BLaER1 (cell line): ENCODE data around the gene NCKAP5.

Experiments
- H3K27ac ChIP-seq: shearing (Covaris generic); formaldehyde crosslinking; 2 replicates; pipeline ENCODE4 v1.8.1; 2022
- H3K27me3 ChIP-seq: shearing (Covaris generic); formaldehyde crosslinking; 2 replicates; pipeline ENCODE4 v1.8.1; 2022
- H3K36me3 ChIP-seq: shearing (Covaris generic); formaldehyde crosslinking; 2 replicates; pipeline ENCODE4 v1.8.1; 2022
- H3K4me1 ChIP-seq: shearing (Covaris generic); formaldehyde crosslinking; 2 replicates; pipeline ENCODE4 v1.8.1; 2022
- H3K4me2 ChIP-seq: shearing (Covaris generic); formaldehyde crosslinking; 2 replicates; pipeline ENCODE4 v1.8.1; 2022
- H3K4me3 ChIP-seq: shearing (Covaris generic); formaldehyde crosslinking; 2 replicates; pipeline ENCODE4 v1.8.1; 2022
- H3K9ac ChIP-seq: shearing (Covaris generic); formaldehyde crosslinking; 2 replicates; pipeline ENCODE4 v1.8.1; 2022
- H3K9me3 ChIP-seq: shearing (Covaris generic); formaldehyde crosslinking; 2 replicates; pipeline ENCODE4 v1.8.1; 2022
- H4K20me1 ChIP-seq: shearing (Covaris generic); formaldehyde crosslinking; 2 replicates; pipeline ENCODE4 v1.8.1; 2022
- Cebpa-rat ChIP-seq: shearing (Covaris generic); IDR thresholded peaks from 2 replicates; pipeline ENCODE4 v1.8.1; 2022

NCKAP5 gene

GRCh38 chr2:132941296-132942020 lies 626.8 kb downstream of the NCKAP5 start:
- no peaks in the 10 kb centered on the region for H3K36me3 ChIP-seq
- H3K4me2 ChIP-seq, result no peak overlapping the region
- H3K9ac ChIP-seq, result no peak overlapping the region
- no peaks in the 10 kb centered on the region; the same call in 1 of the 2 replicates for H3K9me3 ChIP-seq
- peaks cover 35% of the 10 kb centered on the region for H3K4me1 ChIP-seq
- H3K27ac ChIP-seq, result no peak overlapping the region
- no peak overlapping the region for H3K4me3 ChIP-seq
- TF ChIP-seq Cebpa-rat, result no peak
- H4K20me1 ChIP-seq, result no peaks in the 10 kb centered on the region
- no peaks in the 10 kb centered on the region for H3K27me3 ChIP-seq

- Histone ChIP-seq H4K20me1 (no peaks in the 10 kb centered on the region), H3K9me3 (no peaks in the 10 kb centered on the region; the same call in 1 of the 2 replicates), H3K27ac (peak overlapping the region; percentile 16; the same call in 1 of the 2 replicates), H3K27me3 (no peaks in the 10 kb centered on the region), H3K4me3 (no peak overlapping the region), H3K9ac (no peak overlapping the region), H3K4me1 (peaks cover 27% of the 10 kb centered on the region), H3K4me2 (peak overlapping the region; percentile 68), H3K36me3 (no peaks in the 10 kb centered on the region)
- no peak for TF ChIP-seq Cebpa-rat
These were observed 630.6 kb downstream of the NCKAP5 start for GRCh38 chr2:132937629-132938028.

- peak overlapping the region; percentile 68 for H3K4me2 ChIP-seq
- no peak overlapping the region for H3K9ac ChIP-seq
- no peaks in the 10 kb centered on the region for H3K36me3 ChIP-seq
- no peak overlapping the region for H3K27ac ChIP-seq
- H3K4me3 ChIP-seq, result no peak overlapping the region
- TF ChIP-seq Cebpa-rat, result no peak
- no peaks in the 10 kb centered on the region for H3K27me3 ChIP-seq
- H3K4me1 ChIP-seq, result peaks cover 27% of the 10 kb centered on the region
- no peaks in the 10 kb centered on the region; the same call in 1 of the 2 replicates for H3K9me3 ChIP-seq
- no peaks in the 10 kb centered on the region for H4K20me1 ChIP-seq
These were observed 631.5 kb downstream of the NCKAP5 start for GRCh38 chr2:132936791-132937190.

GRCh38 chr2:132936261-132936660 lies 632.0 kb downstream of the NCKAP5 start:
- no peak overlapping the region for H3K27ac ChIP-seq
- H3K27me3 ChIP-seq, result no peaks in the 10 kb centered on the region
- no peak overlapping the region for H3K4me3 ChIP-seq
- H3K9me3 ChIP-seq, result no peaks in the 10 kb centered on the region; the same call in 1 of the 2 replicates
- H3K4me2 ChIP-seq, result peak overlapping the region; percentile 25; the same call in 1 of the 2 replicates
- TF ChIP-seq Cebpa-rat, result no peak
- peaks cover 27% of the 10 kb centered on the region for H3K4me1 ChIP-seq
- H3K36me3 ChIP-seq, result no peaks in the 10 kb centered on the region
- H4K20me1 ChIP-seq, result no peaks in the 10 kb centered on the region
- no peak overlapping the region for H3K9ac ChIP-seq

GRCh38 chr2:132929786-132930185 lies 638.5 kb downstream of the NCKAP5 start:
- Histone ChIP-seq H3K4me2 (no peak overlapping the region), H3K9me3 (no peaks in the 10 kb centered on the region), H3K36me3 (no peaks in the 10 kb centered on the region), H3K9ac (no peak overlapping the region), H3K4me3 (no peak overlapping the region), H3K4me1 (no peaks in the 10 kb centered on the region), H3K27me3 (no peaks in the 10 kb centered on the region), H4K20me1 (no peaks in the 10 kb centered on the region), H3K27ac (no peak overlapping the region)
- TF ChIP-seq Cebpa-rat, result no peak

GRCh38 chr2:132923787-132924186 lies 644.5 kb downstream of the NCKAP5 start:
- Histone ChIP-seq H3K4me1 (no peaks in the 10 kb centered on the region), H3K27me3 (no peaks in the 10 kb centered on the region), H4K20me1 (no peaks in the 10 kb centered on the region), H3K27ac (no peak overlapping the region), H3K9me3 (no peaks in the 10 kb centered on the region), H3K4me2 (no peak overlapping the region), H3K36me3 (no peaks in the 10 kb centered on the region), H3K4me3 (no peak overlapping the region), H3K9ac (no peak overlapping the region)
- no peak for TF ChIP-seq Cebpa-rat

- H3K9ac ChIP-seq, result no peak overlapping the region
- no peak overlapping the region for H3K4me3 ChIP-seq
- no peaks in the 10 kb centered on the region for H3K27me3 ChIP-seq
- H3K4me2 ChIP-seq, result no peak overlapping the region
- H4K20me1 ChIP-seq, result no peaks in the 10 kb centered on the region
- no peak for TF ChIP-seq Cebpa-rat
- no peaks in the 10 kb centered on the region for H3K9me3 ChIP-seq
- no peaks in the 10 kb centered on the region for H3K36me3 ChIP-seq
- no peak overlapping the region for H3K27ac ChIP-seq
- H3K4me1 ChIP-seq, result no peaks in the 10 kb centered on the region
These were observed 652.3 kb downstream of the NCKAP5 start for GRCh38 chr2:132915812-132916549.

- Histone ChIP-seq H3K36me3 (no peaks in the 10 kb centered on the region), H3K4me3 (no peak overlapping the region), H3K4me2 (no peak overlapping the region), H4K20me1 (no peaks in the 10 kb centered on the region), H3K9ac (no peak overlapping the region), H3K4me1 (no peaks in the 10 kb centered on the region), H3K27ac (no peak overlapping the region), H3K9me3 (peaks cover 4% of the 10 kb centered on the region; the same call in 1 of the 2 replicates), H3K27me3 (no peaks in the 10 kb centered on the region)
- TF ChIP-seq Cebpa-rat, result no peak
These were observed 656.2 kb downstream of the NCKAP5 start for GRCh38 chr2:132911726-132912724.

GRCh38 chr2:132910432-132910831 lies 657.8 kb downstream of the NCKAP5 start:
- no peaks in the 10 kb centered on the region for H3K4me1 ChIP-seq
- no peak for TF ChIP-seq Cebpa-rat
- no peak overlapping the region for H3K9ac ChIP-seq
- no peaks in the 10 kb centered on the region for H3K36me3 ChIP-seq
- H3K27me3 ChIP-seq, result no peaks in the 10 kb centered on the region
- no peaks in the 10 kb centered on the region for H4K20me1 ChIP-seq
- no peak overlapping the region for H3K27ac ChIP-seq
- peaks cover 4% of the 10 kb centered on the region; the same call in 1 of the 2 replicates for H3K9me3 ChIP-seq
- no peak overlapping the region for H3K4me2 ChIP-seq
- no peak overlapping the region for H3K4me3 ChIP-seq
